H1 (cell line): ENCODE results near the gene ZACN. TPM values are rescaled to one million over a fixed set of nuclear protein-coding genes. Genes with fewer than 3 reads are reported as not detected.

Source experiments
- EP300 ChIP-seq, 2 experiments: IDR thresholded peaks; 1 replicate in 1 of 2; 2 replicates in 1 of 2; pipeline ENCODE4 v1.6.1; 2011 to 2012; ENCODE audit warnings: low read depth in 2 of 2, low read length in 2 of 2, mild to moderate bottlenecking in 2 of 2, borderline replicate concordance in 1 of 2, inconsistent platforms in 1 of 2, moderate library complexity in 1 of 2
- FOSL1 ChIP-seq: IDR thresholded peaks from 2 replicates; pipeline ENCODE4 v1.6.1; 2011; ENCODE audit warnings: mild to moderate bottlenecking, low read depth, low read length, moderate library complexity; ENCODE audit not compliant: insufficient read depth
- MAFK ChIP-seq: IDR thresholded peaks from 2 replicates; pipeline ENCODE4 v1.6.1; 2012; ENCODE audit warnings: low read depth, mild to moderate bottlenecking, improper control_type of control experiment, low read length
- SUZ12 ChIP-seq: fragments of 200-600 bp; sonication (generic); IDR thresholded peaks from 2 replicates; pipeline ENCODE4 v1.6.1; 2012; ENCODE audit warnings: mild to moderate bottlenecking, inconsistent platforms, low read length, moderate library complexity, mixed read lengths
- TAF7 ChIP-seq: optimal IDR thresholded peaks from 2 replicates; pipeline ENCODE3; 2011; ENCODE audit warnings: low read depth, mild to moderate bottlenecking, inconsistent platforms, low read length, moderate library complexity, borderline replicate concordance
- TCF12 ChIP-seq: IDR thresholded peaks from 2 replicates; pipeline ENCODE4 v1.6.1; 2011; ENCODE audit warnings: low read depth, mild to moderate bottlenecking, low read length
- polyA plus RNA-seq, 7 experiments: library from polyadenylated mRNA; depleted of rRNA in 3 of 7; stranded (reverse) in 5 of 7; unstranded in 2 of 7; fragments of >200 nt in 5 of 7; fragments of 200-250 nt in 2 of 7; gene quantifications; 1 replicate in 5 of 7; 2 replicates in 1 of 7; 4 replicates in 1 of 7; pipeline versions ENCODE4 v1.2.1 to v1.2.3, GENCODE V29; 2011 to 2013; ENCODE audit warnings: missing spikeins in 2 of 7, mixed read lengths in 2 of 7
- total RNA-seq: library from RNA; stranded (reverse); fragmentation: NEBNext Ultra II Directional; extraction: Animal tissue kit (Norgen Biotek cat#: 25700); gene quantifications from 2 replicates; pipeline ENCODE4 v1.2.1, GENCODE V29; 2021

ZACN gene
- total and polyA plus RNA-seq, 2 of the 8 experiments (the other 6 are each of a cell fraction or from before 2014, with no cell fraction given): 0.26 TPM; not detected in 1

- TF ChIP-seq EP300 (IDR thresholded peaks at IDR 0.05; ENCODE audit: borderline replicate concordance in 1 of 2, low read depth in 2 of 2, low read length in 2 of 2): no peak
- TF ChIP-seq FOSL1: no peak
- no peak for TF ChIP-seq TCF12
- no peak for TF ChIP-seq SUZ12
- no peak for TF ChIP-seq TAF7
- no peak for TF ChIP-seq MAFK
- TF ChIP-seq, all 59 proteins: peak for 0
Measured at GRCh38 chr17:76119409-76120371, 40.7 kb downstream of the ZACN start (continued).
